Measurements from ENCODE around the gene POLR2F. TPM values are rescaled to one million over a fixed set of nuclear protein-coding genes. Genes with fewer than 3 reads are reported as not detected.
A peak's percentile ranks its signal among the peaks of the same experiment; 100 is the strongest.

Gene POLR2F
- total RNA-seq, 2 experiments from 2014 or later = 131 to 140 TPM

GRCh38 chr22:37918580-37919270 is 34.8 kb upstream of the POLR2F start:
- peaks cover 4% of the 10 kb centered on the region for H3K4me1 Mint-ChIP-seq
- no peaks in the 10 kb centered on the region for H3K27me3 Mint-ChIP-seq
- H3K36me3 Mint-ChIP-seq = peaks cover 4% of the 10 kb centered on the region
- no peaks in the 10 kb centered on the region for H3K9me3 Mint-ChIP-seq
- no peak for DNase-seq
- H3K27ac Mint-ChIP-seq = no peak overlapping the region
- H3K4me3 Mint-ChIP-seq = no peak overlapping the region

- H3K27ac Mint-ChIP-seq = peak overlapping the region; percentile 87
- H3K9me3 Mint-ChIP-seq = no peaks in the 10 kb centered on the region
- no peak overlapping the region for H3K4me3 Mint-ChIP-seq
- H3K27me3 Mint-ChIP-seq = no peaks in the 10 kb centered on the region
- H3K4me1 Mint-ChIP-seq = peaks cover 4% of the 10 kb centered on the region
- DNase-seq = no peak
- peaks cover 4% of the 10 kb centered on the region for H3K36me3 Mint-ChIP-seq
Measured at GRCh38 chr22:37920126-37920525, 33.4 kb upstream of the POLR2F start.

- Mint-ChIP-seq H3K4me3 (no peak overlapping the region), H3K27me3 (no peaks in the 10 kb centered on the region), H3K36me3 (peaks cover 4% of the 10 kb centered on the region), H3K9me3 (no peaks in the 10 kb centered on the region), H3K4me1 (peaks cover 4% of the 10 kb centered on the region), H3K27ac (no peak overlapping the region)
- DNase-seq = no peak
Measured at GRCh38 chr22:37922191-37922590, 31.3 kb upstream of the POLR2F start.

- Mint-ChIP-seq H3K27ac (no peak overlapping the region), H3K4me1 (peaks cover 4% of the 10 kb centered on the region)
Measured at GRCh38 chr22:37923927-37924326, 29.6 kb upstream of the POLR2F start.

GRCh38 chr22:37924386-37925065 is 29.0 kb upstream of the POLR2F start:
- H3K9me3 Mint-ChIP-seq = no peaks in the 10 kb centered on the region
- H3K36me3 Mint-ChIP-seq = peaks cover 6% of the 10 kb centered on the region
- H3K4me1 Mint-ChIP-seq = peaks cover 4% of the 10 kb centered on the region
- H3K27ac Mint-ChIP-seq = no peak overlapping the region
- no peaks in the 10 kb centered on the region for H3K27me3 Mint-ChIP-seq
- no peak overlapping the region for H3K4me3 Mint-ChIP-seq
- no peak for DNase-seq

More at GRCh38 chr22:37923927-37924326, 29.6 kb upstream of the POLR2F start:
- Mint-ChIP-seq H3K27me3 (no peaks in the 10 kb centered on the region), H3K4me3 (no peak overlapping the region), H3K36me3 (peaks cover 6% of the 10 kb centered on the region), H3K9me3 (no peaks in the 10 kb centered on the region)
- DNase-seq = no peak

- H3K4me3 Mint-ChIP-seq = no peak overlapping the region
- DNase-seq = no peak
- H3K27ac Mint-ChIP-seq = no peak overlapping the region
- H3K36me3 Mint-ChIP-seq = peaks cover 2% of the 10 kb centered on the region
- H3K4me1 Mint-ChIP-seq = no peaks in the 10 kb centered on the region
- no peaks in the 10 kb centered on the region for H3K9me3 Mint-ChIP-seq
- H3K27me3 Mint-ChIP-seq = no peaks in the 10 kb centered on the region
Measured at GRCh38 chr22:37925330-37925729, 28.2 kb upstream of the POLR2F start.

GRCh38 chr22:37925767-37926166 is 27.7 kb upstream of the POLR2F start:
- no peaks in the 10 kb centered on the region for H3K9me3 Mint-ChIP-seq
- H3K36me3 Mint-ChIP-seq = peaks cover 2% of the 10 kb centered on the region
- H3K27me3 Mint-ChIP-seq = no peaks in the 10 kb centered on the region
- H3K4me1 Mint-ChIP-seq = no peaks in the 10 kb centered on the region
- no peak for DNase-seq
- no peak overlapping the region for H3K4me3 Mint-ChIP-seq
- no peak overlapping the region for H3K27ac Mint-ChIP-seq

GRCh38 chr22:37926358-37926757 is 27.1 kb upstream of the POLR2F start:
- no peaks in the 10 kb centered on the region for H3K4me1 Mint-ChIP-seq
- no peak for DNase-seq
- H3K27me3 Mint-ChIP-seq = no peaks in the 10 kb centered on the region
- H3K27ac Mint-ChIP-seq = no peak overlapping the region
- H3K9me3 Mint-ChIP-seq = no peaks in the 10 kb centered on the region
- peaks cover 2% of the 10 kb centered on the region for H3K36me3 Mint-ChIP-seq
- H3K4me3 Mint-ChIP-seq = no peak overlapping the region

GRCh38 chr22:37926771-37927636 is 26.5 kb upstream of the POLR2F start:
- no peak overlapping the region for H3K4me3 Mint-ChIP-seq
- H3K36me3 Mint-ChIP-seq = peaks cover 2% of the 10 kb centered on the region
- H3K27ac Mint-ChIP-seq = no peak overlapping the region

GRCh38 chr22:37927637-37927936 is 25.9 kb upstream of the POLR2F start:
- Mint-ChIP-seq H3K9me3 (no peaks in the 10 kb centered on the region), H3K27ac (no peak overlapping the region), H3K27me3 (no peaks in the 10 kb centered on the region), H3K4me1 (no peaks in the 10 kb centered on the region), H3K4me3 (no peak overlapping the region), H3K36me3 (peaks cover 2% of the 10 kb centered on the region)
- no peak for DNase-seq

More at GRCh38 chr22:37926771-37927636, 26.5 kb upstream of the POLR2F start:
- H3K9me3 Mint-ChIP-seq = no peaks in the 10 kb centered on the region
- H3K27me3 Mint-ChIP-seq = no peaks in the 10 kb centered on the region
- no peaks in the 10 kb centered on the region for H3K4me1 Mint-ChIP-seq
- no peak for DNase-seq

GRCh38 chr22:37929390-37929789 is 24.1 kb upstream of the POLR2F start:
- H3K4me3 Mint-ChIP-seq = no peak overlapping the region
- DNase-seq = no peak
- peaks cover 2% of the 10 kb centered on the region for H3K36me3 Mint-ChIP-seq
- H3K9me3 Mint-ChIP-seq = no peaks in the 10 kb centered on the region
- peaks cover 9% of the 10 kb centered on the region for H3K4me1 Mint-ChIP-seq
- no peaks in the 10 kb centered on the region for H3K27me3 Mint-ChIP-seq
- H3K27ac Mint-ChIP-seq = no peak overlapping the region

GRCh38 chr22:37930270-37930951 is 23.1 kb upstream of the POLR2F start:
- Mint-ChIP-seq H3K36me3 (peaks cover 2% of the 10 kb centered on the region), H3K4me3 (no peak overlapping the region), H3K9me3 (no peaks in the 10 kb centered on the region), H3K4me1 (peaks cover 9% of the 10 kb centered on the region), H3K27ac (no peak overlapping the region), H3K27me3 (no peaks in the 10 kb centered on the region)
- DNase-seq = no peak

- no peak overlapping the region for H3K4me3 Mint-ChIP-seq
- peaks cover 2% of the 10 kb centered on the region for H3K36me3 Mint-ChIP-seq
- peaks cover 9% of the 10 kb centered on the region for H3K4me1 Mint-ChIP-seq
- H3K27me3 Mint-ChIP-seq = no peaks in the 10 kb centered on the region
- DNase-seq = no peak
- H3K9me3 Mint-ChIP-seq = no peaks in the 10 kb centered on the region
- H3K27ac Mint-ChIP-seq = no peak overlapping the region
Measured at GRCh38 chr22:37930952-37931440, 22.5 kb upstream of the POLR2F start.

GRCh38 chr22:37931893-37932389 is 21.6 kb upstream of the POLR2F start:
- H3K27me3 Mint-ChIP-seq = no peaks in the 10 kb centered on the region
- H3K9me3 Mint-ChIP-seq = no peaks in the 10 kb centered on the region
- H3K36me3 Mint-ChIP-seq = peaks cover 2% of the 10 kb centered on the region
- peaks cover 9% of the 10 kb centered on the region for H3K4me1 Mint-ChIP-seq
- DNase-seq = no peak
- H3K27ac Mint-ChIP-seq = no peak overlapping the region
- H3K4me3 Mint-ChIP-seq = no peak overlapping the region

Measured in activated naive CD8-positive, alpha-beta T cell treated with anti-CD3 and anti-CD28 coated beads for 36 hours (primary cell).